ENCODE measurements around the gene NTRK1. TPM values are rescaled to one million over a fixed set of nuclear protein-coding genes. Genes with fewer than 3 reads are reported as not detected.

The NTRK1 gene
- total RNA-seq, 2 experiments from 2014 or later = 2.8 to 8.8 TPM

DNA sequence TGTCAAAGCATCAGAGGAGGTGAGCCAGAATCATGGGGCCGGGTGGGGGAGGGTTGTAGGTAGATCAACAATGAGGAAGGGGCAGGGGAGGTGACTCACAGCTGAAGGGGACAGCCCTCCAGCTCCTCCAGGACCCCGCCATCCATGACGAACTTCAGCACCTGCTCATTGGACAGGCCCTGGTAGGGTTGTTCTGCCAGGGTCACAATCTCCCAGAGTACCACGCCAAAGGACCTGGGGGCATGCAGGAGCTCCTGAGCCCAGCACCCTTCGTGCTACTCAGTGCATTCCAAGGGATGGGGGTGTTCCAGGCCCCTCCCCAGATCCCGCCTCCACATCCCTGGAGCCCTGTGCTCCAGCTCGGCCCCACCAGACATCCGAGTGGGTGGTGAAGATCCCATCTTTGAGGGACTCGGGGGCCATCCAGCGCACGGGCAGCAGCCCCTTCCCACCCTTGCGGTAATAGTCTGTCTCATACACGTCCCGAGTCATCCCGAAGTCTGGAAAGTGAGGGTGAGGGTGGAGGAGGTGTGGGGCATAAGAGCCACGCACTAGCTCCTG is 19.3 kb upstream of the NTRK1 start:
- no peak for ATAC-seq
- Mint-ChIP-seq H3K4me1 (peaks cover 28% of the 10 kb centered on the region), H3K36me3 (no peaks in the 10 kb centered on the region), H3K4me3 (no peak overlapping the region), H3K9me3 (ENCODE audit: low read depth) (no peaks in the 10 kb centered on the region), H3K27me3 (peaks cover 49% of the 10 kb centered on the region), H3K27ac (no peak overlapping the region)
- no peak for DNase-seq
- CTCF ChIA-PET = interaction anchor here (0.9 to 2.3 kb wide), 8 partner anchors 8 to 152 kb away, joined by 3 to 14 read pairs (median 4); partner anchors contain the start of genes INSRR and NTRK1

DNA sequence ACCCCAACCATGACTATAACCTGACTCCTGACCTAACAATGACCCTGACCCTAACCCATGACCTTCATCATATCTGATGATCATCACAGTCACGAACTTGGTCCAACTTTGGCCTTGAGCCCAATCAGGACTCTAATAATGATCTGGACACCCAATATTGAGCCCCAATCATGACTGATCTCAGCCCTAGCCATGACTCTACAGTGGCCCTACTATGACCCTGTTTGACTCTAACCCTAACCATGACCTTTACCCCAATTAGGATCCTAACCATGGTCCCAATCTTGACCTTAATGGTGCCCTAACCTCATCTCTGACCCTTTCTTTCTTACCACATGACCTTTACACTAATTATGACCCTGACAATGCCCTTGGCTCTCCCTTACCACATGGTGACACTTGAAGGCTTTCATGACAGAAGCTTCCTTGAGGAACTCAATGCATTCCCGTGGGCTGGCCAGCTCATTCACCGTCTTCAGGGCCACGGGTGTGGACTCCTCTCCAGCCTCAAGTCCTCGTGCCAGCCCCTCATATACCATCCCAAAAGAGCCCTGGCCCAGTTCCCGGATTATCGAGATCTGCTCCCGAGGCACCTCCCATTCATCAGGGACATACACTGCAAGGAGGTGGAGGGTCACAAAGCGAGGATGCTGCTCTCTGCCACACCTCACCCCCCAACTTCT is 17.9 kb upstream of the NTRK1 start:
- Mint-ChIP-seq H3K4me3 (no peak overlapping the region), H3K4me1 (peaks cover 17% of the 10 kb centered on the region), H3K36me3 (no peaks in the 10 kb centered on the region)

DNA sequence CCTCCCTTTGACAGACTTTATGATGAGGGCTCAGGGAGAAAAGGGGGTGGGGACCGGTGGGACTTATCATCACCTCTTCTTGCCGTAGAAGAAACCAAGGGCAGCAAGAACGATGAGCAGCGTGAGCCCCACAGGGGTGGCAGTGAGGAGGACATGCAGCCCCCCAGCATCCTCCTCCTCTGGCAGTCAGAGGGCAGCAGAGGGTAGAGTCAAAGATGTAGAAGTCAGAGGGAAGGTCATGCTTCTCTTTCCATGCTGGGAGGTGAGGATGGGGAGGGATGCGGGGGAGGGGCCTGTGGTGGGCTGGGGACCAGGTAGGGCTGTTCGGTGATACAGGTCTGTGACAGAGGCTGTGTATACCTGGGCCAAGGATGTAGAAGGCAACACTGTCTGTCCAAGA is 16.6 kb upstream of the NTRK1 start:
- CTCF ChIA-PET = interaction anchor here (1.0 to 1.6 kb wide), 2 partner anchors 16 to 46 kb away, joined by 3 to 9 read pairs; partner anchors contain the start of gene NTRK1
- DNase-seq (no peak), ATAC-seq (no peak)
- Mint-ChIP-seq H3K27me3 (peaks cover 67% of the 10 kb centered on the region), H3K9me3 (ENCODE audit: low read depth) (no peaks in the 10 kb centered on the region), H3K36me3 (no peaks in the 10 kb centered on the region), H3K4me1 (peaks cover 23% of the 10 kb centered on the region), H3K4me3 (no peak overlapping the region), H3K27ac (no peak overlapping the region)

More for the DNA sequence above, 17.9 kb upstream of the NTRK1 start:
- ATAC-seq (no peak), DNase-seq (no peak)
- H3K27me3 Mint-ChIP-seq = peaks cover 63% of the 10 kb centered on the region
- CTCF ChIA-PET = interaction anchor here (1.0 to 1.2 kb wide), 3 partner anchors 17 to 85 kb away, joined by 3 to 4 read pairs (median 3); no protein-coding TSS in a partner anchor
- no peaks in the 10 kb centered on the region for H3K9me3 Mint-ChIP-seq (ENCODE audit: low read depth)
- H3K27ac Mint-ChIP-seq = no peak overlapping the region

DNA sequence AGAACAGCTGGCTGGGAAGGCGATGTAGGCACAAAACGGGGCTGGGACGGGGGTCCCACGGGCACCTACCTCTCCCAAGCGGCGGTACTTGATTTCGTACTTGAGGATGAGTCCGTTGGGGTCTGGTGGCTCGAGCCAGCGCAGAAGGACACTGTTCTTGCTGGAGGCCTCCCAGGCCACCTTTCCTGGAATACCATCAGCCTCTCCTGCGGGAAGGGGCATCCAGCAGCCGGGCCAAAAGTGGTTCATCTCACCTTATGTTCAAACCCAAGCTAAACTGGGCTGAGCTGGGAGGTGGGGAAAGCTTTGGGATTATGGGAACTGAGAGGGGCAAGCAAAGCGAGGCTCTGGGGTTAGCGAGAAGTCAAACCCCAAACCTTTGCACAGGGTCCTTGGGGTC is 16.0 kb upstream of the NTRK1 start:
- no peak for ATAC-seq
- Mint-ChIP-seq H3K27ac (no peak overlapping the region), H3K4me1 (peaks cover 26% of the 10 kb centered on the region), H3K36me3 (no peaks in the 10 kb centered on the region), H3K4me3 (no peak overlapping the region), H3K9me3 (ENCODE audit: low read depth) (no peaks in the 10 kb centered on the region), H3K27me3 (peaks cover 67% of the 10 kb centered on the region)
- DNase-seq = no peak
- CTCF ChIA-PET = interaction anchor here (1.6 kb wide), 1 partner anchor 16 kb away, joined by 9 read pairs; the partner anchor contains the start of gene NTRK1

DNA sequence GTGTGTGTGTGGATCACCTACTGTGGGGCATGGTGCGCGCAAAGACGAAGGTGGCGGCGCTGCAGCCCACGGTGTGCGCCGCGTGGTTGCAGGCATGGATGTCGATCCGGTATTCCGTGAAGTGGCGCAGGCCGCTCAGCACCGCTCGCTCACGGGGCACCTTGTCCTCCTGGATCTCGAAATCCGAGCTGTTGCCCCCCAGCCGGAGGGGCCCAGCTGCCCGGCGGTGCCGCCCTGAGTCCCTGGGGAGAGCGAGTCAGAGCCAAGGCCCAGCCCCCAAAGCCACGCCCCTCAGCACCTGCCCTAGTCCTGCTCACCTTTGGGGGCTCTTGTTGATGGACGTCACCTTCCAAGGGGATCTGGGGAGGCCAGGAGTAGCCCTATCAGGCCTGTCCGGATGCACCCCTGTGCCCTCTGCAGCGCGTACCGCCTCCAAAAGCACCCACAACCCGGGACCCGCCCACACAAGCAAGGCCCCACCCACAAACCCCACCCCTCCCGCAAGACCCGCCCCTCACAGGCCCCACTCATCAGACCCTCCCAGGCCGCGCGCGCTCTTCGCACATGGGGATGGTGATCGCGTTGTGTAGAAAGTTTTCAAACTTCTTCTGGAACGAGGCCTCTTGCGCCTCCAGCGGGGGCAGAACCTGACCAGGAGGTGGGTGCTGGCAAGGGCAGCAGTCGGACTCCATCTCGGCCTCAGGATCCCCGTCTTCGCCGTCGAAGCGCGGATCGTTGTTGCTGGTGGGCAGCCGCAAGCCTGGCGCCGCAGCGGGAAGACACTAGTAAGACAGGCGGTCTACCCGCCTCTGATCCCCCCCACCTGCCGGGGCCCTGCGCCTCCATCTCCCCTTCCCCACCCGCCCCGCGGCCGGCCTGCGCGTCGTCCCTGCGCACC is 15.4 kb upstream of the NTRK1 start:
- Mint-ChIP-seq H3K9me3 (ENCODE audit: low read depth) (no peaks in the 10 kb centered on the region), H3K4me3 (peak overlapping the region; percentile 29), H3K27me3 (peaks cover 67% of the 10 kb centered on the region), H3K36me3 (no peaks in the 10 kb centered on the region), H3K4me1 (peaks cover 26% of the 10 kb centered on the region), H3K27ac (no peak overlapping the region)
- CTCF ChIA-PET = interaction anchor here (1.0 to 7.0 kb wide), 3 partner anchors 15 to 119 kb away, joined by 3 to 64 read pairs (median 9); partner anchors contain the start of genes INSRR and NTRK1
- DNase-seq = peak; percentile 56
- peak; percentile 48 for ATAC-seq

DNA sequence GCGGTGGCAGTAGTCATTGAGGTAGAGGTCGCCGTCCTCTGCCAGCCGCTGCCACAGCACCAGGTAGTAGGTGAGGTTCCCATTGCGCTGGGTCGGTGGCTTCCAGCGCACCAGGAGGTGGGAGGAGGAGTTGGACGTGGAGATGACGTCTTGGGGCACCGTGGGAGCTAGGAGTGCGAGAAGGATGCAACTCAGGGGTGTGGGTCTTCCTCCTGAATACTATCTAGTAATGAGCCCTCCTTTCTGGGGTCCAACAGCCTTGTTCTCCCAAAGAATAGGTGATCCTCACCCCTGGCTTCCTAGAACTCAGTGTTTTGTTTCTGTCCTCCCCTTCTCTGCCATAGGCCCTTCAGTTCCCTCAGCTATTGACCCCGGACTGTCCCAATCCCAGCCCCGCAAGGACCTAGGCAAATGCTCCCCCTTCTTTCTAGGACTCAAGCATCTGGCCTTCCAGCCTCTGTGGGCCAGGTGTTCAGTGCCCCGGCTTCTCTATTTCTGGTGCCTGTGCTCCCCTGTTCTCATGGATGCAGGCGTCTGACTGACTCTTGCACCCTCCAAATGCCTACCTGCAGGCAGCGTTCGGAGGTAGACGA is 14.6 kb upstream of the NTRK1 start:
- peaks cover 26% of the 10 kb centered on the region for H3K4me1 Mint-ChIP-seq
- DNase-seq (no peak), ATAC-seq (no peak)
- CTCF ChIA-PET = interaction anchor here (1.0 to 7.0 kb wide), 6 partner anchors 8 to 120 kb away, joined by 3 to 64 read pairs (median 12); partner anchors contain the start of genes INSRR, ISG20L2, METTL25B and NTRK1
- H3K4me3 Mint-ChIP-seq = no peak overlapping the region
- H3K36me3 Mint-ChIP-seq = no peaks in the 10 kb centered on the region
- H3K27me3 Mint-ChIP-seq = peaks cover 61% of the 10 kb centered on the region
- H3K9me3 Mint-ChIP-seq (ENCODE audit: low read depth) = no peaks in the 10 kb centered on the region
- peak overlapping the region; percentile 9 for H3K27ac Mint-ChIP-seq

DNA sequence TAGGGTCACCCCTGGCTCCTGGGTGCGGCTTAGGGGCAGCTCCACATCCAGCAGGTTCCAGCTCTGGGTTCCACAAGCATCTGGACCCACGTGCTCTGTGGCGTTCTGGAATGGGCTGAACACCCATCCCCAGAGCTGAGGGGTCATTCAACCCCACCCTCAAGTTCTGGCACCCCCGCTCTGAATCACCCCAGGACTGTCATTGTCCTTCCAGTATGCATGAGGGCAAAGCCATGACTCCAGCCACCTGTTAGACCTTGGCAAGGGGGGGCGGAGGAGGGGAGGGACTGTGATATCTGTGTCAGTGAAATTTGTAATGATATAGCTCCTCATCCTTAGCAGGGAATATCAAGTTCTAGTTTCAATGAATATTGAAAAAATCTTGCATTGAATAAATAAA is 14.0 kb upstream of the NTRK1 start:
- Mint-ChIP-seq H3K27me3 (peaks cover 61% of the 10 kb centered on the region), H3K27ac (no peak overlapping the region), H3K4me1 (peaks cover 26% of the 10 kb centered on the region), H3K36me3 (no peaks in the 10 kb centered on the region), H3K9me3 (ENCODE audit: low read depth) (no peaks in the 10 kb centered on the region), H3K4me3 (no peak overlapping the region)
- DNase-seq (no peak), ATAC-seq (no peak)
- CTCF ChIA-PET = interaction anchor here (1.0 to 7.0 kb wide), 6 partner anchors 8 to 119 kb away, joined by 3 to 64 read pairs (median 18); partner anchors contain the start of genes INSRR, ISG20L2, METTL25B and NTRK1

DNA sequence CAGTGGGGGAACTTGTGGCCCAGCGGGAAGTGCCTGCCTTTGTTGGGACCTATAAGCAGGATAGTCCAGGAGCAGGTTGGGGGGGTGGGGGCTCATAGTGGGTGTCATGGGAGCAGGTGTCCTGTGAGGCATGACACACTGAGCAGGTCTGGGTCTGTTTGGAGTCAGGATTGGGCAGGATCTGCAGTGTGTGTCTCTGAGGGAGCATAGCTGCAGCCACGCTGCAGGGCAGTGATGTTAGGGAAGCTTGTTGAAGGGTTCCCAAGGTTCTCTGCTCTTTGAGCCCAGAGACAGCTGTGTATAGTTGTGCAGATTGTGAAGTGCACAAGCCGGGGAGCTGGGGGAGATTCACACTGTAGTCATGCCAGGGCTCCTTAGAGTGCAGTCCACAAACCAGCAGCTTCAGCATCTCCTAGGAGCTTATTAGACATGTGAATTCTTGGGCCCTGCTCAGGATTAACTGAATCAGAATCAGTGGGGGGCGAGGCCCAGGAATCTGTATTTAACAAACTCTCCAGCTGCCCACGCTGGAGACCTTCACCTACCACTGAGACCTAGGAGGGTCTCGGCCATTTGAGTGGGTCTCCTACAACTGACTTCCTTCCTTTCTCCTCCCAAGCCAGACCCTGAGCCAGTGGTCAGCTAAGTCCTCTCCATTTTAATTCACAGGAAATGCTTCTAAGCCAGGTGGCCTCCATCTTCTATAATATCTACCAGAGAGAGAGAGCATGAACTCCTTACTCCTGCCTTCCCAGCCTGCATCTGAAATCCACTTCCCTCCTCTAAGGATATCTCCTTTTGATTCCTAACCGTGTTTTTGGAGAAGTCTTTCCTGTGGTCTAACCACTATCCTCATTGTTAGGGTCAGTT is 12.8 kb upstream of the NTRK1 start:
- peak overlapping the region; percentile 30 for H3K4me3 Mint-ChIP-seq
- H3K27me3 Mint-ChIP-seq = peaks cover 57% of the 10 kb centered on the region
- H3K36me3 Mint-ChIP-seq = no peaks in the 10 kb centered on the region
- ATAC-seq (no peak), DNase-seq (no peak)
- CTCF ChIA-PET = interaction anchor here (0.7 to 7.0 kb wide), 12 partner anchors 10 to 158 kb away, joined by 3 to 64 read pairs (median 8); partner anchors contain the start of genes INSRR, ISG20L2, METTL25B and NTRK1
- H3K4me1 Mint-ChIP-seq = peaks cover 26% of the 10 kb centered on the region
- H3K27ac Mint-ChIP-seq = no peak overlapping the region
- H3K9me3 Mint-ChIP-seq (ENCODE audit: low read depth) = no peaks in the 10 kb centered on the region

DNA sequence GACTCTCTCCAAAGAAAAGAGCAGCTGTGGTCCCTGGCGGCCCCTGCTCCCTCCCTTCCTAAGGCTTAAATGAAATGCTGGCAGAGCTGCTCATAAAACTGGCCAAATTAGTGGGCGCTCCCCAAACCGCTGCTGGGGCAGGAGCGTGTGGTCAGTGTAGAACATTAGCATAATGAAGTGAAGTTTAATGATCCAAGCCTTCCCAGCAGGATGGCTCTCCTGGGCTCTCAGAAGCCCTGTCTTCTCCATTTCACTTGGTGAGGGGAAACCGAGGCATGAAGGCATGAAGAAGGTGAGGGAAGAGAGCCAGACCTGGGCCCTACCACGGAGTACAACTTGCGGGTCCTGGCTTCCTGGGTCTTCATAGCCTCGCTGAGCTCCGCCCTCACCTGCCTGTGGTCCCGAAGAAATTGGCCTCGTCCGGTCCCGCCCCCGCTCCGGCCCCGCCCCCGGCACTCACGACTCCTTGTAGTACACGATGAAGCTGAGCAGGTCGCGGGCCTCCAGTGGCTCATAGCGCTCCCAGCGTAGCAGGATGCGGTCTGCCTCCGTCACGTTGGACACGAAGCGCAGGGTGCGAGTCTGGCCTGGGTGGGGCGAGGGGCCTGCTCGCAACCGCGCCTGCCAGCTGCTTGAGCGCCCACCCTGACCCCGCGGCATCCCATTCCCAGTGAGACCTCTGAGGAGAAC is 12.1 kb upstream of the NTRK1 start:
- DNase-seq (peak; percentile 90), ATAC-seq (peak; percentile 88)
- Mint-ChIP-seq H3K27me3 (peaks cover 50% of the 10 kb centered on the region), H3K4me1 (peaks cover 26% of the 10 kb centered on the region), H3K27ac (peak overlapping the region; percentile 8), H3K36me3 (no peaks in the 10 kb centered on the region), H3K4me3 (peak overlapping the region; percentile 31), H3K9me3 (ENCODE audit: low read depth) (no peaks in the 10 kb centered on the region)
- CTCF ChIA-PET = interaction anchor here (0.9 to 7.0 kb wide), 12 partner anchors 7 to 159 kb away, joined by 3 to 64 read pairs (median 8); partner anchors contain the start of genes INSRR, ISG20L2, METTL25B and NTRK1

DNA sequence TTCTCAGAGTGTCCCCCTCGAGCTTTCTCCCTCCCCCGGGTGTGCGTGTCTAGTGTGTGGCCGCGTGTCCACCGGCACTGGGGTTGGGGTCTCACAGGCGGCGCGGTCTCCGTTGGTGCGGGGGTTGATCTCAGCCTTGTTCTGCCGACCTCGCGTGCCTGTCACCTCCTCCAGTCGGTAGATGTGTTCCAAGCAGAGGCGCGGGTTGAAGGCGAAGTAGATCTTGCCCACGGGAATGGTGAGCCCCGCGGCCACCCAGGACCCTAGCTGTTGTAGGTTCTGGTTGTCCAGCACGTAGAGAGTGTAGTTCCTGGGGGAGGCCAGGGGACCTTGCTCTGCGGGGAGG is 11.5 kb upstream of the NTRK1 start:
- CTCF ChIA-PET = interaction anchor here (0.9 to 7.0 kb wide), 12 partner anchors 8 to 159 kb away, joined by 3 to 64 read pairs (median 8); partner anchors contain the start of genes INSRR, ISG20L2, METTL25B and NTRK1
- Mint-ChIP-seq H3K27ac (no peak overlapping the region), H3K36me3 (no peaks in the 10 kb centered on the region), H3K27me3 (peaks cover 48% of the 10 kb centered on the region), H3K4me3 (peak overlapping the region; percentile 31), H3K9me3 (ENCODE audit: low read depth) (no peaks in the 10 kb centered on the region), H3K4me1 (peaks cover 23% of the 10 kb centered on the region)
- DNase-seq (no peak), ATAC-seq (no peak)

DNA sequence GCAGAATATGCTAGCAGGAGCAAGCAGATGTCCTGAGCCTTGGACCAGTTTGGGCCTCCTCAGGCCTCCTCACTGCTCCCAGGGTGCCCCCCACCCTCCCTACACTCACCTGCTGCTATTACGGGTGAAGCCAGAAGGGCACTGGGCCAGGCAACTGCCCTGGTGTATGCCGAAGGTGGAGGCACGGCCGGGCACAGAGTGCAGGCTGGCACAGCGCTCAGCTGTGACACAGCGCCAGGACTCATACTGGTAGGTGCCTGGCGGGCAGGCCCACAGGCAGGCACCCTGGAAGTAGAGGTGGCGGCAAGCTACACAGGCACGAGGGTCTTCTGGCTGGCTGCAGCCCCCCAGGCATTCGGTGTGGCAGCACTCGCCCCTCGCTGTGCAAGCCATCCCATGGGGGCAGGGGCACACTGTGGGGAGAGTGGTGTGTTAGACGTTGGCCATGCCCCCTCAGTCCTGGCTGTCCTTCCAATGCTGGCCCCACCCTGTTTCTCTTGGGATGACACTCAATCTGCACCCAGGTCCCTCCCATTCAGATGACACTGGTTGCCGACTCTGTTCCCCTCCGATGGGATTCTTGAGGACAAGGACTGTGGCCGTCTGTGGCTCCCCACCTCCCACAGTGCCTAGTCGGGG is 8.8 kb upstream of the NTRK1 start:
- ATAC-seq = no peak
- CTCF ChIA-PET = interaction anchor here (1.1 to 21.5 kb wide), 9 partner anchors 9 to 162 kb away, joined by 3 to 600 read pairs (median 7); partner anchors contain the start of genes INSRR, NTRK1 and SH2D2A
- no peak overlapping the region for H3K27ac Mint-ChIP-seq
- no peaks in the 10 kb centered on the region for H3K36me3 Mint-ChIP-seq
- no peaks in the 10 kb centered on the region for H3K9me3 Mint-ChIP-seq (ENCODE audit: low read depth)
- DNase-seq = no peak
- H3K27me3 Mint-ChIP-seq = peaks cover 30% of the 10 kb centered on the region
- H3K4me3 Mint-ChIP-seq = no peak overlapping the region
- peaks cover 15% of the 10 kb centered on the region for H3K4me1 Mint-ChIP-seq

Measured in activated CD8-positive, alpha-beta memory T cell treated with anti-CD3 and anti-CD28 coated beads, Interleukin-2, amount 10 ng/mL, durations not matched to agents 7 days and 5 days (primary cell).